HepG2 (cell line): ENCODE results near the gene C2orf42. TPM values are rescaled to one million over a fixed set of nuclear protein-coding genes. Genes with fewer than 3 reads are reported as not detected.

Source experiments
- ETV5 ChIP-seq: IDR thresholded peaks from 2 replicates; pipeline ENCODE4 v1.6.1; 2018; ENCODE audit warnings: missing biosample characterization, missing genetic modification reagents, inconsistent platforms, borderline replicate concordance
- GATA4 ChIP-seq: sonication (generic); IDR thresholded peaks from 2 replicates; pipeline ENCODE4 v1.6.1; 2016; ENCODE audit warnings: antibody characterized with exemption, low read depth, borderline replicate concordance
- HOMEZ ChIP-seq: IDR thresholded peaks from 2 replicates; pipeline ENCODE4 v1.6.1; 2016; ENCODE audit warnings: low read depth
- MAZ ChIP-seq, 2 experiments: sonication (generic) in 1 of 2; formaldehyde crosslinking in 1 of 2; IDR thresholded peaks; 2 replicates each; pipeline versions ENCODE4 v1.5.0 to v1.6.1; 2012 to 2020; ENCODE audit warnings: low read depth in 2 of 2, mild to moderate bottlenecking in 2 of 2, borderline replicate concordance in 1 of 2, improper control_type of control experiment in 1 of 2, low read length in 1 of 2, missing genetic modification reagents in 1 of 2, moderate library complexity in 1 of 2
- MXI1 ChIP-seq: IDR thresholded peaks from 3 replicates; pipeline ENCODE4 v1.6.1; 2012; ENCODE audit warnings: low read depth, low read length, inconsistent platforms, borderline replicate concordance
- RBM39 ChIP-seq: fragments of 200-400 bp; formaldehyde crosslinking; IDR thresholded peaks from one replicate; pipeline ENCODE4 v1.6.1; 2018; ENCODE audit warnings: antibody characterized with exemption, mild to moderate bottlenecking, low read depth, low read length; ENCODE audit not compliant: poor library complexity, severe bottlenecking
- REST ChIP-seq, 2 experiments: IDR thresholded peaks; 2 replicates each; pipeline ENCODE4 v1.6.1; 2011 to 2012; ENCODE audit warnings: low read length in 2 of 2, borderline replicate concordance in 1 of 2, low read depth in 1 of 2, mild to moderate bottlenecking in 1 of 2, moderate library complexity in 1 of 2
- RORA ChIP-seq: sonication (generic); formaldehyde crosslinking; IDR thresholded peaks from 2 replicates; pipeline ENCODE4 v1.5.0; 2020; ENCODE audit warnings: mild to moderate bottlenecking, missing genetic modification reagents, moderate library complexity
- RXRB ChIP-seq: IDR thresholded peaks from 2 replicates; pipeline ENCODE4 v1.6.1; 2016; ENCODE audit warnings: borderline replicate concordance, missing genetic modification reagents, missing compliant biosample characterization
- SOX5 ChIP-seq: IDR thresholded peaks from 2 replicates; pipeline ENCODE4 v1.6.1; 2016; ENCODE audit warnings: borderline replicate concordance
- TEAD2 ChIP-seq: sonication (generic); formaldehyde crosslinking; IDR thresholded peaks from 2 replicates; pipeline ENCODE4 v1.9.0; 2021; ENCODE audit warnings: missing genetic modification reagents
- ZHX1 ChIP-seq: sonication (generic); formaldehyde crosslinking; IDR thresholded peaks from 2 replicates; pipeline ENCODE4 v1.8.1; 2022; ENCODE audit warnings: low read depth, mild to moderate bottlenecking, missing genetic modification reagents
- ZNF292 ChIP-seq: sonication (generic); formaldehyde crosslinking; IDR thresholded peaks from 2 replicates; pipeline ENCODE4 v1.8.1; 2022; ENCODE audit warnings: mild to moderate bottlenecking, low read depth, missing genetic modification reagents, borderline replicate concordance
- ZNF546 ChIP-seq: sonication (generic); formaldehyde crosslinking; conservative IDR thresholded peaks from 2 replicates; pipeline ENCODE4 v1.8.1; 2023; ENCODE audit warnings: mild to moderate bottlenecking, missing genetic modification reagents
- ZNF574 ChIP-seq: sonication (generic); formaldehyde crosslinking; IDR thresholded peaks from 2 replicates; pipeline ENCODE4 v1.4.0; 2020; ENCODE audit warnings: missing genetic modification reagents
- ZNF670 ChIP-seq: sonication (generic); formaldehyde crosslinking; IDR thresholded peaks from 2 replicates; pipeline ENCODE4 v1.8.0; 2022; ENCODE audit warnings: mild to moderate bottlenecking, missing genetic modification reagents, borderline replicate concordance
- polyA plus RNA-seq, 8 experiments: library from polyadenylated mRNA; depleted of rRNA in 3 of 8; stranded (reverse) in 7 of 8; unstranded in 1 of 8; fragments of >200 nt; fragmentation: Illumina TruSeq in 4 of 8; extraction: Trizol in 4 of 8; gene quantifications; 2 replicates each; pipeline versions ENCODE4 v1.2.1 to v1.2.3, GENCODE V29; 2011 to 2016; ENCODE audit warnings: low read depth in 4 of 8, missing spikeins in 1 of 8, mixed read lengths in 1 of 8; ENCODE audit not compliant: insufficient read depth in 1 of 8
- total RNA-seq, 5 experiments: library from RNA; depleted of rRNA; stranded (reverse); fragments of >200 nt; fragmentation: Illumina TruSeq; extraction: Trizol; gene quantifications; 2 replicates each; pipeline ENCODE4 v1.2.3, GENCODE V29; 2016; ENCODE audit warnings: low read depth in 1 of 5

Gene C2orf42
- total and polyA plus RNA-seq, 2 of the 13 experiments (the other 11 are each of a cell fraction or from before 2014, with no cell fraction given) = 9.3 to 9.9 TPM

- TF ChIP-seq ZNF574 (no peak), RORA (CRISPR knock-in tag) (no peak), HOMEZ (CRISPR knock-in tag) (no peak), ZNF546 (peak; percentile 98), RBM39 (peak; percentile 37), ZNF292 (CRISPR knock-in tag) (no peak), GATA4 (no peak), ZNF670 (CRISPR knock-in tag) (peak; percentile 16; the same call in 1 of the 2 replicates), SOX5 (no peak), REST (IDR thresholded peaks at IDR 0.05; ENCODE audit: borderline replicate concordance in 1 of 2, low read depth in 1 of 2, low read length in 2 of 2) (no peak; a peak in 1 of 4 replicates), RXRB (CRISPR knock-in tag) (no peak; the same call in 1 of the 2 replicates), ZHX1 (CRISPR knock-in tag) (no peak), MAZ (IDR thresholded peaks at IDR 0.05; ENCODE audit: borderline replicate concordance, low read depth, low read length) (no peak; the same call in 1 of the 2 replicates), MAZ (CRISPR knock-in tag; IDR thresholded peaks at IDR 0.05; ENCODE audit: low read depth) (no peak; the same call in 1 of the 2 replicates), TEAD2 (CRISPR knock-in tag) (peak; percentile 91; the same call in 1 of the 2 replicates), MXI1 (no peak; the same call in 1 of the 3 replicates), ETV5 (CRISPR knock-in tag) (peak; percentile 28; the same call in 1 of the 2 replicates)
Measured at GRCh38 chr2:70141902-70142589, 48.8 kb downstream of the C2orf42 start (continued).
